Measurements from ENCODE around the gene DESI2.

The DESI2 gene

DNA sequence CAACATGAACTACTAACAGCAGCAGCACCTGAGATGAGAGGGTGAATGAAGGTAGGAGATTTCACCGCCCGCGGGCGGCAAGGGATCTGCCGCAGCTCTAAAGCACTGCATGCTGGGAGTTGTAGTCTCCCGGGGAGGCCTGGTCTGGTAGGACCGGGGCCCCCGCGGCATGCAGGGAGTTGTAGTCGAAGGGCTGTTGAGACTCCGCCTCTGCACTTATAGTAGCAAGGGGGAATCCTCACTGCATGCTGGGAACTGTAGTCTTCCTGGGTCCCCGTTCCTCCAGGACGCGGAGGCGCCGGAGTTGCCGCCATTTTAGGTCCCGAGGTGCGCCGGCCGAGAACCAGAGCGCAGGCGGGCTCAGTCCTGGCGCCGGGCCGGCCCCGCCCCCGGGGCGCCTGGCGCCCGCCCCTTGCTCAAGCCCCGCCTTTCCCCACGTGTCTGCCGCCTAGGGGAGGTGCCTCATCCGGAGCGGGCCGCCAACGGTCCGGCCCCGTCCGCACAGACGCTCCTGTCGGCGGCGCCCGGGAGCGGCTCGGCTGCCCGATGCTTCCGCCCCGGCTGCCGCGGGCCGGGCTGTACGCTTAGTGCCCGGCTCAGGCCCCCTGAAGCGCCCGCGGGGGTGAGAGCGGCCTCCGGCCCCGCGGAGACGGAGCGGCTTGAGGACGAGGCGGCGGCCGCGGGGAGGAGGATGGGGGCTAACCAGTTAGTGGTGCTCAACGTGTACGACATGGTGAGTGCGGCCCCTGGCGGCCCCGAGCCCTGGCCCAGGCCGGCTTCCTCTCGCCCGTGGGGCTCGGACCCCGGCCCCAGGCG lies at the start of gene DESI2:
DESI2 (plus strand) TSS at position 504 of the 816 bp plus-strand sequence; CDS start at position 692, 188 bp downstream.
- DNase-seq (ENCODE audit: low read depth in 2 of 2), result peak; percentile 98 to 99

DNA sequence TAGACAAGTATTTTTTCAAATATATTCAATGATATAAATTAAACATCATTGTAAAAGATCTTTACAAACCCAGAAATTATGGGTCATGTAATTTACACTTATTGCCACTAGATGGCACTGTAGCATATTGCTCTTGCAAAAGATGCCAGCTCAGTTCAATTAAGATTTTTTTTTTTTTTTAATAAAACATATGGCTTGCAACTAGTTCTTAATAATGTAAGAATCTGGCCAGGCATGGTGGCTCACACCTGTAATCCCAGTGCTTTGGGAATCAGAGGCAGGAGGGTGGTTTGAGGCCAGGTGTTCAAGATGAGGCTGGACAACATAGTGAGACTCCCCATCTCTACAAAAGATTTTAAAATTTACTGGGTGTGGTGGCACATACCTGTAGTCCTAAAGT lies 49.4 kb upstream of the DESI2 start:
- no peak for DNase-seq (ENCODE audit: low read depth in 2 of 2)

DNA sequence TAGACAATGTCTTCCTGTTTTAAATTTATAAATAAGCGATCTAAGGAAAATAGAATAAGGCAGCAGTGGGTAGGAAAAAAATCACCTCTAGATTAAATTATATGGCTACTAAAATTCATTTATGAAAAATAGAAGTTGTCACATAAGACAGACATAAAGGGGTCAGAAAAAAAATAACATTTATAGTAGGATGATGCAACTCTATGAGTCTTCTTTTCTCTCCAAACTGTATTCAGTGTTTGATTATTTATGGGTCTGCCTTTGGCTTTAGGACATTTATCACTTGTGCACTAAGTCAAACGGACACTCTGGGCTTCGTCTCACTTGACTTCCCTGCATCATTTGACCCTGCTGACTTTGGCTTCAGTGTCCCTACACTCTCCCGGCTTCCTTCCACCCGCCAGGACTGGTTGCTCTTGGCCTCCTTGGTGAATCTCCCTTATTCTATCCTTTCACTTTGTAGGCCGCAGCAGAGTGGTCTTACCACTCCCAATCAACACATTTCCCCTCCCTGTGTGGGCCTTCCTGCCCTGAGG lies 47.0 kb upstream of the DESI2 start:
- no peak for DNase-seq (ENCODE audit: low read depth in 2 of 2)

DNA sequence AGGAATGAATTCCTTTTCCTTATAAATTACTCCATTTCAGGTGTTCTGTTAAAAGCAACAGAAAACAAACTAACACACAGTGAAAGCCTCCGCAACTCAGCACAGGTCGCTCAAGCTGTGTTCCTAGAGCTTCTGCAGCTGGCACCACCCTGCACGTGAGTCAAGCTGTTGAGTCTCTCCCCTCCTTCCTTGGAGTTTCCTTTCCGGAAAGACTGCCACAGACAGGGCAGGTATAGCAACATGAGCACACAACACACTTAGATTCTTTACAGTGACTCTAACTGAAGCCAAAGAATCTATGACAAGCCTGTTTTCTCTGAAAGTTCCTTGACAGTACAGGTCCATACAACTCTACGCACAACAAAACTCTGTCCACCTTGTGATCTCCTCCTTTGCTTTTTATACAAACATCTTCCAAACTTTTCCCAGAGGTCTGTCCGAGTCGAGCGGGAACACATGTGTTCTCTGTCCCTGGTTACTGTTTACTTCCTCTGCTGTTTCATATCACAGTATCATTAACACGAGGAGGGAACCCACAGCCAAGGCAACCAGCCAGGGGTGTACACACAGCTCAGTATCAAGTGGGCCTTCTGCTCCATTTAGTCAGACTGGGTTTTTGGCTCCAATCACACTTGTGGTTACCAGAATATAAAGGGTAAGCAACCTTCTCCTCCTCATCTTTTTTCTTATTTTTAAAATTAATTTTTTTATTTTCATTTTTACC lies 38.7 kb upstream of the DESI2 start:
- no peak for DNase-seq (ENCODE audit: low read depth in 2 of 2)

DNA sequence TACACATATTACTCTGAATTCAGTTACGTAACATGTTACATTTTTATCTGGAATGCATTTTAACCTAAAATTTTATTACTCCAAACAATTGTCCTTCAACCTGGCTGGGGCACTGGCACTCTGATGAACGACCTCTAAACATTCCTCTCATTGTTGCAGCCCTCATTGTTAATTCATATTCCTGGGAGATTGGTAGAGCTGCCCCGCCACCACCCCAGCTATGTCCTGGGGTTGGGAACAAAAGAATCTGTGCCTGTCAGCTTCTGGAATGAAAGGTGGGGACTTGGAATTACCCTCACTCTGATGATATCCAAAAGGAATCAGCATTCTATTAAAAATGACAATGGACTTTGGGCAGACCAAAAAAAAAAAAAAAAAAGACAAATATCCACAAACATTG lies 38.0 kb upstream of the DESI2 start:
- no peak for DNase-seq (ENCODE audit: low read depth in 2 of 2)

DNA sequence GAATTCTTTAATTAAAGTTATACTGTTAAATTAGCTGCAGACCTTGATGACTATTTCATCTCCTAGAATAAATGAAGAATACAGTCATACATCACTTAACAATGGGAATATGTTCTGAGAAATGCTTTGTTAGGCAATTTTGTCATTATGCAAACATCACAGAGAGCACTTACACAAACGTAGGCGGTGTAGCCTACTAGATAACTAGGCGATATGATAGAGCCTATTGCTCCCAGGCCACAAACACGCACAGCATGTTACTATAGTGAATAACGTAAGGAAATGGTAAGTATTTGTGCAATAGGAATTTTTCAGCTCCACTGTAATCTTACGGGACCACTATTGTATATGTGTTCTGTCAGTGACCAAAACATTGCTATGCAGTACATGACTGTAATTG lies 37.6 kb upstream of the DESI2 start:
- DNase-seq (ENCODE audit: low read depth in 2 of 2), result no peak

DNA sequence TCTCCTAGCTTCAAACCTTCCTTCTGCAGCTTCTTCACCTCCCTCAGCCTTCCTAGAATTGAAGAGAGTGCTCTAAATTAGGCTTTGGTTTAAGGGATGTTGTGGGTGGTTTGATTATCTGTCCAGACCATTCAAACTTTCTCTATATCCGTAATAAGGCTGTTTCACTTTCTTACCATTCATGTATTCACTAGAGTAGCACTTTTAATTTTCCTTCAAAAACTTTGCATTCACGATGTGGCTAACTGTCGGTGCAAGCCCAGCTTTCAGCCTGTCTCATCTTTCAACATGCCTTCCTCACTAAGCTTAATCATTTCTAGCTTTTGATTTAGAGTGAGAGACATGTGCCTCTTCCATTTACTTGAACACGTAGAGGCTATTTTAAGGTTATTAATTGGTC lies 26.2 kb upstream of the DESI2 start:
- DNase-seq (ENCODE audit: low read depth in 2 of 2), result no peak

DNA sequence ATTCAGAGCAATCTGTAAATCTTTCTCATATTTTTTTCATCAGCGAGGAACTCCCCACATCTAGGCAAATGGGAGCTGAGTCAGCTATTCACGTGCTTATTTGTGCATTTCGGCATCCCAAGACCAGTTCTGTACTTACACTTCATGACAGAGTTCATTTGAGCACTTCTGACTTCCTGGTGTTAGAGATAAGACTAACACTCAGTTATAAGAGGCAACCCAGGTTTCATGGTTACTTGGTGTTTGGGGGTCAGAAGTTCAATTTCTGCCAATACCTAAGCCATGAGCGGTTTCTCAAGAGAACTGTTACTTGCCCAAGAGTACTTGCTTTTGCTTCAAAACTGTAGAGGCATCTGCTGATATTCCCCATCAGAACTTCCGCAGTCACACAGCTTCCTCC lies 24.1 kb upstream of the DESI2 start:
- no peak for DNase-seq (ENCODE audit: low read depth in 2 of 2)

DNA sequence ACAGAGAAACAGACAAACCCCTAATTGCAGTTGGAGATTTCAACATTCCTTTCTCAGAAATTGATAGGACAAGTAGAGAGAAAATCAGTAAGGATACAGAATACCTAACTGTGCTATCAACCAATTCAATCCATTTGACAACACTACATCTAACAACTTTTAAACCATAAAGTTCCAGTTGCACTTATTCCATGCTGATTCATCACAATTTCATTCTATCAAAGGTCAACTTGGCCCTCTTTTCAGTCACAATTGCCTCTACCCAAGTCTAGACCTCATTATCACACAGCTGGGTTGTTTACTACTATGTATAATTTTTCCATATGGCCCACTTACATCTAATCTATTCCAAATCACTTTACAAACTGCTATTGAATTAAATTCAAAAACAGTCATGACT lies 19.8 kb upstream of the DESI2 start:
- DNase-seq (ENCODE audit: low read depth in 2 of 2), result no peak

DNA sequence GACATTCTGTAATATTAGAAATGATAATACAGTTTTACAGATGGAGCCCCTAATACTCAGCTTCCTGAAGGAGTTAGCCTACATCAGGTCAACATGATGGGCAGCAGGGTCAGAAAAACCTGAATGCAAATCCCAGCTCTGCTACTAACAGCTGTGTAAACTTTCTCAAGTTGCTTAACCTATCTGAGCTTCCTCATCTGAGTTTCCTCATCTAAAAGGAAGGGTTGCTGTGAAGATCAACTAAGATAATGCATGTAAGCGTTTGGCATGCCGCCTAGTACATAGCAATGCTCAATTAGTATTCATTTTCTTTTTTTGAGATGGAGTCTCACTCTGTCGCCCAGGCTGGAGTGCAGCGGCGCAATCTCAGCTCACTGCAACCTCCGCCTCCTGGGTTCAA lies 18.4 kb upstream of the DESI2 start:
- DNase-seq (ENCODE audit: low read depth in 2 of 2), result no peak

DNA sequence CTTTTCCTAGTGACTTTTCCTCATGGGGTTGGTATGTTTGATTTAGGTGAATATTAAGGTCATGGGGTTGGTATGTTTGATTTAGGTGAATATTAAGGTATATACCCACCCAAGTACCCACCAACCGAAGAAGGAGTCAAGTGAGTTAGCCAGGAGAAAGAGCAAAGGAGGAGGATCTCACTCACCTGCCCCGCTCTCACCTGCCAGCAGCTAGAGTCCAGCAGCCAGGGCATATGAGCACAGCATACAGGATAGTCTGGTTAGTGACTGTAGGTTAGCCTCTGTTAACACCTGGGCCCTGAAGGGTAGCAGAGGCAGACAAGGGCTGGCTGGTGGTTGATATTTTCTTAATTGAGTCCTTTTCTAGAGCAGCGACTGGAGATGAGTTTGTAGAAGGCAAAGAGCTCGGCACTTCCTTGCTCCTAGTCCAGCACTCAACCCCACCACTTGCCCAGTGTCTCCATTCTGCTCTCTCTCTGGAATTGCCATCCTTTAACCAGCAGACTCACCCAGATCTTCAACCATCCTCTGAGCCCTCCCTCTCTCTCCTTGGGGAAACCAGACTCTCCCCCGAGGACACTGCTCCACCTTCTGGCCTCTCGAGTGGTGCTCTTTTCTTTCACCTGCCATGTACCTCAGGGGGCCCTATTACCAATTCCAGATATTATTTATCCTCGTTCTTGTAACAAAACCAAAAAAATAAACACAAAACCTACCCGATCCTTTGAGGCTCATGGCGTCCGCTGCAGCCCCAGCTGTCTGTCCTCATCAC lies 16.3 kb upstream of the DESI2 start:
- no peak for DNase-seq (ENCODE audit: low read depth in 2 of 2)

DNA sequence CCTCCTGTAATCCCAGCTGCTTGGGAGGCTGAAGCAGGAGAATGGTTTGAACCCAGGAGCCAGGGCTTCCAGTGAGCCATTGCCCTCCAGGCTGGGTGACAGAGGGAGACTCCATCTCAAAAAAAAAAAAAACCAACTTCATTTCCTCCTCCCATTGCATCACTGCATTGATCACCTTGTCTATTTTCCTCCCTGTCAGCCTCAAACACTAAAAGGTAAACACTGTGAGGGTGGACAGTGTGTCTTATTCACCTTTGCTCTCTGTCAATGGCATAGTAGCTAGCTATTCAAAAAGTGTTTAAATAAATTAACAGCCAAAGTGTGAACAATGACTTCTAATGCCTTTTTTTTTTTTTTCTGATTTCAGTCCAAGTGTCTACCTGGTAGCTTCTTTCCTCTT lies 13.4 kb upstream of the DESI2 start:
- no peak for DNase-seq (ENCODE audit: low read depth in 2 of 2)

DNA sequence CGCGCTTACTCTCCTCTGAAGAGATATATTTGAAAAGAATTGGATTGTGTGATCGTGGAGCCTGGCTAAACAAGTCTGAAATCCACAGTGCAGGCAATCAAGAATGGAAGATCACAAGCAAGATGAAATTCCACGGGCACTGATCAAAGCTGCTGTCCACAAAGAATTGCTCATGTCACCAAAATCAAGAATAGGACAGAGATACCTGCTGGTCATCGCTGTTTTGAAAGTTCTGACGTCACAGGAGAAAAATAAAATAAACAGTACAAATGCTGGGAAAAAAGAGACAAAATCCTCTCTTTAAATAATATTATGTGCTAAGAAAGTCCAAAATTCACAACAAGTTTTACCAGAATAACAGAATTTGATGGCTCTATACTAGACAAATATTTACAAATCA lies 12.0 kb upstream of the DESI2 start:
- no peak for DNase-seq (ENCODE audit: low read depth in 2 of 2)

DNA sequence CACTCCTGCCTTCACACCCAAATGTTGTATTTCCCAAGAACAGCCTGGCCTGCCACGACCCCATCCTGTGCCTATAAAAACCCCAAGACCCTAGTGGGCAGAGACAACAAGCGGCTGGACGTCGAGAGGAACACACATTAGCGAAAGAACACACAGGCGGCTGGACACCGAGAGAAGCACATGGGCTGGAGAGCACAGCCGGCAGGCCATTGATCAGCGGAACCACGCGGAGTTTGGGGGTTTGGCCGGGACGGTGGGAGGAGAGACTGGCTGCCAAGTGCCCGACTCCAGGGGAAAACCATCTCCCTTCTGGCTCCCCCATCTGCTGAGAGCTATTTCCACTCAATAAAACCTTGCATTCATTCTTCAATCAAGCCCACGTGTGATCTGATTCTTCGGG lies 10.4 kb upstream of the DESI2 start:
- DNase-seq (ENCODE audit: low read depth in 2 of 2), result no peak

DNA sequence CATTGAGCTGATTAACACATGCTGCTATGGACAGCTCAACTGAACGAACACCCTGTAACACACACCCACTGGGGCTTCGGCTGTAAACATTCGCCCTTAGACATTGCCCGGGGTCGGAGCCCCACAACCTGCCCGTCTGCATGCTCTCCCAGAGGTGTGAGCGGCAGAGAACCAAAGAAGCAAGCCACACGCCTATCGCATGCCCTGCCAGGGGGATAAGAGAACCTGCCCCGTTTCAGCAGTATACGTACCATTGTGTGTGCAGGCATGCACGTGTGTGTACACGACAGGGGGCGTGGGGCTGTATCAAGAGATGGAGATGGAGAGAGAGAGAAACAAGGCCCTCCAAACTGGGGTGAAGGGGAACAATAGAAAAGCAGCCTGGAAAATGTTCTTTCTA lies 9.9 kb upstream of the DESI2 start:
- DNase-seq (ENCODE audit: low read depth in 2 of 2), result no peak

DNA sequence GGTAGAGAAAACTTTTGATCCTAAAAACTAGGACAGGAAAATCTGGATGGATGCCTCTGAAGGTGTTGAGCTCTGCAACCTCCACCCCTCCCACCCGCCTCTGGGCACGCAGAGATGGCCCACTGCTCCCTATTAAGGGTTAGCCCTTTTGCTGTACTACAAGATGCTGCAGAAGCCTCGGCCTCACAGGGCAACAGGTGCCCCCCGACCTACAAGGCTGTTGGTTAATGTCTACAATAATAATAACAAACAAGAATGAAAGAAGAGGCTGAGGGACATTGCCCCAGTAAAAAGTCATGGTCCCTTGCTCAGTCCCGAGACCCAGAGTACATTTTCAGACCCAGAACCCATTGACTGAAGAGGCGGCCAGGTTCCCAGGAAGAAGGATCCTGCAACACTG lies 7.5 kb upstream of the DESI2 start:
- DNase-seq (ENCODE audit: low read depth in 2 of 2), result no peak

DNA sequence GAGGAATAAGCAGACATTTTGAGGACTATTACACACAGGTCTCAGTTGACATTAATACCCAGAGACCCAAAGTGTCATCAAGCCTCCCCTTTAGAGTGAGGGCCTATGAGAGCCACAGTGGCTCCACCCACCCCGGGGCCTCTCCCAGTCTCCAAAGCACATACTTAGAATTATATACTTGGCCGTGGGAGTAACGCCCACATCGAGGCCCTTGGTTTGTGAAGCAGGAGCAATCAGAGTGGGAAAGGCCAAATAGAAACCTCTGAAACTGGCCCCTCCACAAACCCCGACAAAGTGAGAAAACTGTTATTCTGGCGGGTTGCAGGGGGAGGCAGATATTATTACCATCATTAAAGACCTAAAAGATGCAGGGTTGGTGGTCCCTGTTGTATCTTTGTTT lies 7.0 kb upstream of the DESI2 start:
- DNase-seq (ENCODE audit: low read depth in 2 of 2), result no peak

DNA sequence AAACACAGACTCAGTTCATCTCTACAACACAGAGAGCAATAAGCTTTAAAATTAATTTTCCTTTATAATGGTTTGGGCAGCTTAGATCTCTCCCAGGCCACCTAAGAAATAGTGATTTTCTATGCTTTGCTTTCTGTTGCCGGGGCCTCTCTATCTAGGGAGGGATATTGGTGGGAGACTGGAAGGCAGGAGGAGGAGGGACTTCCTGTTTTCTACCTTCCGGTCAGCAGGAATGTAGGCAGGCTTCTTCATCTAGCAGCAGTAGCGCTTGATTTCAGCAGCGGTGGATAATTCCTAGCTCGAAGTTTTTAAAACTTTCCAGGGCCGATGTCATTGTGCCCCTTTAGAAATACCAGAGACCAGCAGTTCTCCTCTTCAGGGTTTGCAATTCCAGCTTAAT lies 5.1 kb upstream of the DESI2 start:
- DNase-seq (ENCODE audit: low read depth in 2 of 2), result no peak

DNA sequence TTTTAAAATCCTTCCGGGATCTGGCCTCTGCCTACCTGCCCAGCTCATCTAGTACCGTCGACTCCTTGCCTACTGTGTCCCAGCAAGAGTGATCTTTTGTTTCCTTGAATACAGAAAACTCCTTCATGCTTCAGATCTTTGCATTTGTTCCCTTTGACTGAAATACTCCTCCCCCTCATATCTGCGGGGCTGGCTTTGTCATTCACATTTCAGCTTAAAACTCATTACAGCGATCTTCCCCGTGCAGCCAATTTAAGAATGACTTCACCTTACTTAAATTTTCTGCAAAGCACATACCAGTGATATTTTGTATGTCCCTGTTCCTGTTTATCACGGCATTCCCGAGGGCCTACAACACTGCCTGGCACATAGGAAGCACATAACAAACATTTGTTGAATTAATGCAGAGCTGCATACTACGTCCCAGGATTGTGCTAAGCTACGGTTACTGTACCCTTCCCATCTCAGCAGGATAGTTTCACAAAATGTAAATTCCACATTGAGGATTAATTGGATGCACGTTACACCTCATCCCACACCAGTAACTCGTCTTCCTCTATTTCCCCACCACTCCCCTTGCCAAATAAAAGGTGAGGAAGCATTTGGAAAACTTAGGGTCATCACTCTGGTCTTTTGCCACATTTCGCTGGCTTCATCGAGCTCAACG lies 837 bp upstream of the DESI2 start:
- DNase-seq (ENCODE audit: low read depth in 2 of 2), result no peak

DNA sequence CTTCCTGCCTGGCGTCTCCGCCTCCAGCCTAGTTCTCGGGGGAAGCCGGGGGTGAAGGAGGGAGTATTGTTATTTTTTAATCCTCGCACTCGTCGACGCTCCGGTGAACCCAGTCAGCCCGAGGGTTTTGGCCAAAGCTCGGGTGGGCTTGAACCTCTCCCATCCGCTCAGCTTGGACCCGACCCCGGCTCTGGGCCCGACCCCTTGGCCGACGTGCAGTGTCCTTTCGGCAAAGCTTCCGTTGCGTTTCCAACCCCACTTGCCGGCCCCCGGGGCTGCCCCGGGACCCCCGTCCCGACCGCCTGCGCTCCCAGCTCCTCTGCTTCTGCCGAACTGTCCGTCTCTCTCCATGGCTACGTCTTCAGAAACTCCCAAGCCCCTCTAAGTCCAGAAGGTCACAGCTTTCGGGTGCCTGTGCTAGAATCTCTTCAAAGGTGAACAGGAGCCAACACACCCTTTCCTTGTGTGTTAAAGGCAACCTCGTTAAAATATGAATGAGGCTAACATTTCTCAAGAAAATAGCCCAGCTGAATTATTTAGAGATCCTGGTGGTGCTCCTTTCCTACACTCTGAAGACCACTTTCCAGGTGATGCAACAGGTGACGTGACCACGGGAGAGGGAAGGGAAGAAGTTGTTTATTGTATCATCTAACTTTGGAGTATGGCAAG lies 647 bp downstream of the DESI2 start:
- DNase-seq (ENCODE audit: low read depth in 2 of 2), result no peak
